ENCODE data around the gene PIGBOS1. TPM values are rescaled to one million over a fixed set of nuclear protein-coding genes. Genes with fewer than 3 reads are reported as not detected.

PIGBOS1 gene
- total and polyA plus RNA-seq, 2 donors = 13.3 to 31.4 TPM

- peaks cover 0 to 10% of the 10 kb centered on the region in 2 donors for H3K4me1 ChIP-seq (ENCODE audit: control insufficient read depth in 2 of 2, insufficient read depth in 2 of 2, low read length in 2 of 2)
- H3K27ac ChIP-seq (ENCODE audit: low read depth in 1 of 2, low read length in 1 of 2) = peak overlapping the region in 1 of 2 donors; percentile 53
- H3K36me3 ChIP-seq (ENCODE audit: control insufficient read depth in 2 of 2, insufficient read depth in 2 of 2, low read length in 1 of 2) = peaks cover 2 to 4% of the 10 kb centered on the region in 2 donors
- H3K27me3 ChIP-seq (ENCODE audit: control insufficient read depth in 2 of 2, insufficient read depth in 1 of 2, low read length in 1 of 2) = no peaks in the 10 kb centered on the region
- no peak overlapping the region for H3K4me3 ChIP-seq (ENCODE audit: low read length in 2 of 2)
- H3K9me3 ChIP-seq (ENCODE audit: control insufficient read depth in 2 of 2, insufficient read depth in 1 of 2, low read length in 1 of 2) = no peaks in the 10 kb centered on the region
- 90% methylated on average over 2 of the region's 2 CpGs for WGBS
- no peak for DNase-seq (ENCODE audit: low read depth in 6 of 9, low spot score in 9 of 9)
Observed at GRCh38 chr15:55279100-55279745, 39.7 kb downstream of the PIGBOS1 start.

- H3K4me1 ChIP-seq (ENCODE audit: control insufficient read depth in 2 of 2, insufficient read depth in 2 of 2, low read length in 2 of 2) = peaks cover 0 to 10% of the 10 kb centered on the region in 2 donors
- 92% methylated on average over 2 of the region's 2 CpGs for WGBS
Observed at GRCh38 chr15:55277715-55278114, 41.2 kb downstream of the PIGBOS1 start.

DNA sequence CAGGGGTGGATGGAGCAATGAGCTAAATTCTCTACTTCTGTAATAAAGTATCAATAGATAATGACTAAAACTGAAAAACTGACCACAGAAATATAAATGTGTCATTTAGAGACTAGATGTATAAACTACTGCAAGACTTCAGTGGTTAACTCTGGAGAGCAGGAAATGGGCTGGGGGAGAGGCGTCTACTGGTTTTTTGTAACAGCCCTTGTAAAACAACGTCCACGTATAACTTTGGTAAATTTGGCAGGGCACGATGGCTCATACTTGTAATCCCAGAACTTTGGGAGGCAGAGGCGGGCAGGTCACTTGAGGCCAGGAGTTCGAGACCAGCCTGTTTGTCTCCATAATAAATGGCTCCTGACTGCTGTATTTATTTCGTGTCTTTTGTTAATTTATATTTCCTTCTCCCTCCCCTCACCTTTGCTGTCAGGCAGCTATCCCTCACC is 41.8 kb downstream of the PIGBOS1 start:
- WGBS = 30% methylated on average over 7 of the region's 7 CpGs
- Histone ChIP-seq H3K27me3 (ENCODE audit: control insufficient read depth in 2 of 2, insufficient read depth in 1 of 2, low read length in 1 of 2) (no peaks in the 10 kb centered on the region), H3K36me3 (ENCODE audit: control insufficient read depth in 2 of 2, insufficient read depth in 2 of 2, low read length in 1 of 2) (peaks cover 0 to 2% of the 10 kb centered on the region in 2 donors), H3K4me3 (ENCODE audit: low read length in 2 of 2) (no peak overlapping the region), H3K27ac (ENCODE audit: low read depth in 1 of 2, low read length in 1 of 2) (peak overlapping the region in 1 of 2 donors; percentile 47), H3K4me1 (ENCODE audit: control insufficient read depth in 2 of 2, insufficient read depth in 2 of 2, low read length in 2 of 2) (peaks cover 0 to 10% of the 10 kb centered on the region in 2 donors), H3K9me3 (ENCODE audit: control insufficient read depth in 2 of 2, insufficient read depth in 1 of 2, low read length in 1 of 2) (no peaks in the 10 kb centered on the region)
- peak in 2 of 9 donors; percentile 17 to 42 for DNase-seq (ENCODE audit: low read depth in 6 of 9, low spot score in 9 of 9)

More at GRCh38 chr15:55277715-55278114, 41.2 kb downstream of the PIGBOS1 start:
- no peaks in the 10 kb centered on the region for H3K9me3 ChIP-seq (ENCODE audit: control insufficient read depth in 2 of 2, insufficient read depth in 1 of 2, low read length in 1 of 2)
- peak overlapping the region in 1 of 2 donors; percentile 47 for H3K27ac ChIP-seq (ENCODE audit: low read depth in 1 of 2, low read length in 1 of 2)
- H3K4me3 ChIP-seq (ENCODE audit: low read length in 2 of 2) = no peak overlapping the region
- H3K36me3 ChIP-seq (ENCODE audit: control insufficient read depth in 2 of 2, insufficient read depth in 2 of 2, low read length in 1 of 2) = peaks cover 0 to 2% of the 10 kb centered on the region in 2 donors
- H3K27me3 ChIP-seq (ENCODE audit: control insufficient read depth in 2 of 2, insufficient read depth in 1 of 2, low read length in 1 of 2) = no peaks in the 10 kb centered on the region
- DNase-seq (ENCODE audit: low read depth in 6 of 9, low spot score in 9 of 9) = no peak

DNA sequence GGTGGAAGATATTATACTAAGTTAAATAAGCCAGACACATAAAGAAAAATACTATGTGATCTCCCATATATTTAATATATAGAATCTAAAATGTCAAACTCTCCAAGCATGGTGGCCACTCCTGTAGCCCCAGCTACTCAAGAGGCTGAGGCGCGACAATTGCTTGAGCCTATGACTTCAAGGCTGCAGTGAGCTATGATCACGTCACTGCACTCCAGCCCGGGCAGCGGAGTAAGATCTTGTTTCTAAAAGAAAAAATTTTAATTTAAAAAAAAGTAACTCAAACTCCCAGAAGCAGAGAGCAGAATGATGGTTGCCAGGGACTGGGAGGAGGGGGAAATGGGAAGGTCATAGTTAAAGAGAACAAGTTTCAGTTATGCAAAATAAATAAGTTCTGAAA is 42.6 kb downstream of the PIGBOS1 start:
- no peak for DNase-seq (ENCODE audit: low read depth in 6 of 9, low spot score in 9 of 9)
- Histone ChIP-seq H3K4me1 (ENCODE audit: control insufficient read depth in 2 of 2, insufficient read depth in 2 of 2, low read length in 2 of 2) (peaks cover 0 to 10% of the 10 kb centered on the region in 2 donors), H3K27ac (ENCODE audit: low read depth in 1 of 2, low read length in 1 of 2) (no peak overlapping the region)

GRCh38 chr15:55270291-55270690 is 48.6 kb downstream of the PIGBOS1 start:
- no peaks in the 10 kb centered on the region for H3K9me3 ChIP-seq (ENCODE audit: control insufficient read depth in 2 of 2, insufficient read depth in 1 of 2, low read length in 1 of 2)
- WGBS = 96% methylated on average over 6 of the region's 6 CpGs
- H3K4me1 ChIP-seq (ENCODE audit: control insufficient read depth in 2 of 2, insufficient read depth in 2 of 2, low read length in 2 of 2) = peaks cover 3 to 15% of the 10 kb centered on the region in 2 donors
- no peaks in the 10 kb centered on the region for H3K27me3 ChIP-seq (ENCODE audit: control insufficient read depth in 2 of 2, insufficient read depth in 1 of 2, low read length in 1 of 2)
- no peak overlapping the region for H3K27ac ChIP-seq (ENCODE audit: low read depth in 1 of 2, low read length in 1 of 2)
- H3K36me3 ChIP-seq (ENCODE audit: control insufficient read depth in 2 of 2, insufficient read depth in 2 of 2, low read length in 1 of 2) = peaks cover 0 to 2% of the 10 kb centered on the region in 2 donors
- no peak for DNase-seq (ENCODE audit: low read depth in 6 of 9, low spot score in 9 of 9)
- H3K4me3 ChIP-seq (ENCODE audit: low read length in 2 of 2) = no peak overlapping the region

More for the DNA sequence above, 42.6 kb downstream of the PIGBOS1 start:
- Histone ChIP-seq H3K9me3 (ENCODE audit: control insufficient read depth in 2 of 2, insufficient read depth in 1 of 2, low read length in 1 of 2) (no peaks in the 10 kb centered on the region), H3K4me3 (ENCODE audit: low read length in 2 of 2) (no peak overlapping the region), H3K27me3 (ENCODE audit: control insufficient read depth in 2 of 2, insufficient read depth in 1 of 2, low read length in 1 of 2) (no peaks in the 10 kb centered on the region), H3K36me3 (ENCODE audit: control insufficient read depth in 2 of 2, insufficient read depth in 2 of 2, low read length in 1 of 2) (peaks cover 0 to 2% of the 10 kb centered on the region in 2 donors)
- 98% methylated on average over 5 of the region's 5 CpGs for WGBS

- DNase-seq (ENCODE audit: low read depth in 6 of 9, low spot score in 9 of 9) = no peak
- peaks cover 3 to 15% of the 10 kb centered on the region in 2 donors for H3K4me1 ChIP-seq (ENCODE audit: control insufficient read depth in 2 of 2, insufficient read depth in 2 of 2, low read length in 2 of 2)
- H3K27me3 ChIP-seq (ENCODE audit: control insufficient read depth in 2 of 2, insufficient read depth in 1 of 2, low read length in 1 of 2) = no peaks in the 10 kb centered on the region
- no peaks in the 10 kb centered on the region for H3K36me3 ChIP-seq (ENCODE audit: control insufficient read depth in 2 of 2, insufficient read depth in 2 of 2, low read length in 1 of 2)
- WGBS = 81% methylated on average over 2 of the region's 2 CpGs
- H3K9me3 ChIP-seq (ENCODE audit: control insufficient read depth in 2 of 2, insufficient read depth in 1 of 2, low read length in 1 of 2) = no peaks in the 10 kb centered on the region
- H3K27ac ChIP-seq (ENCODE audit: low read depth in 1 of 2, low read length in 1 of 2) = peak overlapping the region; percentile 37 to 79
- no peak overlapping the region for H3K4me3 ChIP-seq (ENCODE audit: low read length in 2 of 2)
Observed at GRCh38 chr15:55268176-55268695, 50.7 kb downstream of the PIGBOS1 start.

- peaks cover 3 to 15% of the 10 kb centered on the region in 2 donors for H3K4me1 ChIP-seq (ENCODE audit: control insufficient read depth in 2 of 2, insufficient read depth in 2 of 2, low read length in 2 of 2)
- DNase-seq (ENCODE audit: low read depth in 6 of 9, low spot score in 9 of 9) = peak in 6 of 9 donors; percentile 16 to 83 (median 58)
- no peaks in the 10 kb centered on the region for H3K36me3 ChIP-seq (ENCODE audit: control insufficient read depth in 2 of 2, insufficient read depth in 2 of 2, low read length in 1 of 2)
- H3K4me3 ChIP-seq (ENCODE audit: low read length in 2 of 2) = peak overlapping the region in 1 of 2 donors; percentile 29
- H3K27ac ChIP-seq (ENCODE audit: low read depth in 1 of 2, low read length in 1 of 2) = peak overlapping the region; percentile 75 to 79
- WGBS = 12% methylated on average over 10 of the region's 10 CpGs
- no peaks in the 10 kb centered on the region for H3K27me3 ChIP-seq (ENCODE audit: control insufficient read depth in 2 of 2, insufficient read depth in 1 of 2, low read length in 1 of 2)
- H3K9me3 ChIP-seq (ENCODE audit: control insufficient read depth in 2 of 2, insufficient read depth in 1 of 2, low read length in 1 of 2) = no peaks in the 10 kb centered on the region
Observed at GRCh38 chr15:55267401-55268175, 51.3 kb downstream of the PIGBOS1 start.
